Measurements from ENCODE around the gene CDH16.

Gene CDH16

GRCh38 chr16:66894948-66895688 is 23.6 kb downstream of the CDH16 start:
- peak; percentile 87 for DNase-seq

- DNase-seq, result no peak
These were observed 24.6 kb downstream of the CDH16 start for GRCh38 chr16:66894055-66894454.

GRCh38 chr16:66891797-66892196 is 26.9 kb downstream of the CDH16 start:
- DNase-seq, result no peak

- no peak for DNase-seq
These were observed 27.3 kb downstream of the CDH16 start for GRCh38 chr16:66891360-66891759.

GRCh38 chr16:66890799-66891198 is 27.9 kb downstream of the CDH16 start:
- no peak for DNase-seq

GRCh38 chr16:66889622-66890021 is 29.1 kb downstream of the CDH16 start:
- DNase-seq, result no peak

- DNase-seq, result no peak
These were observed 29.8 kb downstream of the CDH16 start for GRCh38 chr16:66888647-66889615.

- DNase-seq, result peak; percentile 46
These were observed 31.8 kb downstream of the CDH16 start for GRCh38 chr16:66886914-66887313.

GRCh38 chr16:66886321-66886720 is 32.4 kb downstream of the CDH16 start:
- DNase-seq, result no peak

GRCh38 chr16:66885491-66885890 is 33.2 kb downstream of the CDH16 start:
- no peak for DNase-seq

GRCh38 chr16:66882702-66883101 is 36.0 kb downstream of the CDH16 start:
- DNase-seq, result no peak

GRCh38 chr16:66881964-66882508 is 36.6 kb downstream of the CDH16 start:
- DNase-seq, result no peak

GRCh38 chr16:66881560-66881959 is 37.1 kb downstream of the CDH16 start:
- DNase-seq, result no peak

GRCh38 chr16:66881014-66881417 is 37.7 kb downstream of the CDH16 start:
- peak; percentile 38 for DNase-seq

GRCh38 chr16:66880288-66881013 is 38.2 kb downstream of the CDH16 start, which contains the start of gene PDP2:
Gene PDP2, plus strand, starts transcription at chr16:66880515. Its CDS starts 3,770 bp downstream, at chr16:66884285.
- DNase-seq, result peak; percentile 97

- DNase-seq, result peak; percentile 67
These were observed 40.6 kb downstream of the CDH16 start for GRCh38 chr16:66878067-66878466.

GRCh38 chr16:66874079-66874775 is 44.5 kb downstream of the CDH16 start:
- peak; percentile 22 for DNase-seq

- no peak for DNase-seq
These were observed 45.0 kb downstream of the CDH16 start for GRCh38 chr16:66873685-66874055.

GRCh38 chr16:66872943-66873684 is 45.6 kb downstream of the CDH16 start:
- DNase-seq, result peak; percentile 99

GRCh38 chr16:66872559-66872942 is 46.1 kb downstream of the CDH16 start:
- DNase-seq, result peak; percentile 37

- no peak for DNase-seq
These were observed 46.8 kb downstream of the CDH16 start for GRCh38 chr16:66871840-66872239.
